ENCODE measurements around the gene ERBIN. TPM values are rescaled to one million over a fixed set of nuclear protein-coding genes. Genes with fewer than 3 reads are reported as not detected.

Gene ERBIN
- total and polyA plus RNA-seq, 5 donors, result 11.8 to 47.9 (median 42.5) TPM

- Histone ChIP-seq H3K4me3 (ENCODE audit: low read length) (no peak overlapping the region), H3K27me3 (ENCODE audit: control insufficient read depth, insufficient read depth) (no peaks in the 10 kb centered on the region), H3K9me3 (ENCODE audit: control insufficient read depth, low read length) (no peaks in the 10 kb centered on the region), H3K4me1 (ENCODE audit: control insufficient read depth, insufficient read depth, low read length) (no peaks in the 10 kb centered on the region), H3K27ac (ENCODE audit: low read length) (no peak overlapping the region)
- intact Hi-C loops (cut with DNase I), result no loop called here
- 42% methylated on average over 1 of the region's 1 CpG for WGBS
- DNase-seq (no peak), ATAC-seq (no peak)
These were observed 9.7 kb upstream of the ERBIN start for GRCh38 chr5:65916636-65917035.

- Histone ChIP-seq H3K27me3 (ENCODE audit: control insufficient read depth, insufficient read depth) (no peaks in the 10 kb centered on the region), H3K4me1 (ENCODE audit: control insufficient read depth, insufficient read depth, low read length) (no peaks in the 10 kb centered on the region), H3K27ac (ENCODE audit: low read length) (no peak overlapping the region), H3K4me3 (ENCODE audit: low read length) (no peak overlapping the region), H3K9me3 (ENCODE audit: control insufficient read depth, low read length) (no peaks in the 10 kb centered on the region)
- ATAC-seq (no peak), DNase-seq (no peak)
- intact Hi-C loops (cut with DNase I), result loop anchor here in 2 of 4 donors (10.0 kb wide), 2 partner anchors 135 to 225 kb away; partner anchors contain the start of gene SREK1 (in 1 of the 2)
These were observed 6.6 kb upstream of the ERBIN start for GRCh38 chr5:65919773-65920172.

GRCh38 chr5:65923339-65923738 lies 3.0 kb upstream of the ERBIN start:
- H3K4me1 ChIP-seq (ENCODE audit: control insufficient read depth, insufficient read depth, low read length), result no peaks in the 10 kb centered on the region
- no peak overlapping the region for H3K27ac ChIP-seq (ENCODE audit: low read length)
- intact Hi-C loops (cut with DNase I), result loop anchor here in 2 of 4 donors (10.0 kb wide), 2 partner anchors 139 to 221 kb away; partner anchors contain the start of gene SREK1 (in 1 of the 2)
- H3K9me3 ChIP-seq (ENCODE audit: control insufficient read depth, low read length), result no peaks in the 10 kb centered on the region
- no peaks in the 10 kb centered on the region for H3K27me3 ChIP-seq (ENCODE audit: control insufficient read depth, insufficient read depth)
- H3K4me3 ChIP-seq (ENCODE audit: low read length), result no peak overlapping the region
- no peak for DNase-seq
- ATAC-seq, result no peak
- WGBS, result 91% methylated on average over 5 of the region's 5 CpGs

GRCh38 chr5:65924366-65925043 lies 1.9 kb upstream of the ERBIN start:
- no peak for ATAC-seq
- H3K27ac ChIP-seq (ENCODE audit: low read length), result peak overlapping the region; percentile 99

GRCh38 chr5:65925044-65925600 lies 1.3 kb upstream of the ERBIN start:
- intact Hi-C loops (cut with DNase I), result loop anchor here in 2 of 4 donors (10.0 kb wide), 2 partner anchors 140 to 220 kb away; partner anchors contain the start of gene SREK1 (in 1 of the 2)
- WGBS, result under 1% methylated on average over 46 of the region's 46 CpGs
- Histone ChIP-seq H3K4me1 (ENCODE audit: control insufficient read depth, insufficient read depth, low read length) (no peaks in the 10 kb centered on the region), H3K4me3 (ENCODE audit: low read length) (peak overlapping the region; percentile 74), H3K9me3 (ENCODE audit: control insufficient read depth, low read length) (no peaks in the 10 kb centered on the region), H3K27ac (ENCODE audit: low read length) (peak overlapping the region; percentile 99), H3K27me3 (ENCODE audit: control insufficient read depth, insufficient read depth) (no peaks in the 10 kb centered on the region)
- DNase-seq (peak in 2 of 3 donors; percentile 75 to 89), ATAC-seq (peak; percentile 55 to 66)

More at GRCh38 chr5:65924366-65925043, 1.9 kb upstream of the ERBIN start:
- WGBS, result 4% methylated on average over 19 of the region's 19 CpGs
- intact Hi-C loops (cut with DNase I), result loop anchor here in 2 of 4 donors (10.0 kb wide), 2 partner anchors 140 to 220 kb away; partner anchors contain the start of gene SREK1 (in 1 of the 2)
- Histone ChIP-seq H3K9me3 (ENCODE audit: control insufficient read depth, low read length) (no peaks in the 10 kb centered on the region), H3K4me3 (ENCODE audit: low read length) (peak overlapping the region; percentile 74), H3K4me1 (ENCODE audit: control insufficient read depth, insufficient read depth, low read length) (no peaks in the 10 kb centered on the region), H3K27me3 (ENCODE audit: control insufficient read depth, insufficient read depth) (no peaks in the 10 kb centered on the region)
- no peak for DNase-seq

GRCh38 chr5:65925601-65926275 lies 637 bp upstream of the ERBIN start:
- DNase-seq, result peak; percentile 85 to 95 (median 94)
- Histone ChIP-seq H3K27me3 (ENCODE audit: control insufficient read depth, insufficient read depth) (no peaks in the 10 kb centered on the region), H3K9me3 (ENCODE audit: control insufficient read depth, low read length) (no peaks in the 10 kb centered on the region), H3K27ac (ENCODE audit: low read length) (peak overlapping the region; percentile 99), H3K4me3 (ENCODE audit: low read length) (peak overlapping the region; percentile 74), H3K4me1 (ENCODE audit: control insufficient read depth, insufficient read depth, low read length) (no peaks in the 10 kb centered on the region)
- intact Hi-C loops (cut with DNase I), result loop anchor here in 2 of 4 donors (10.0 kb wide), 2 partner anchors 141 to 219 kb away; partner anchors contain the start of gene SREK1 (in 1 of the 2)
- peak; percentile 93 to 96 for ATAC-seq
- WGBS, result under 1% methylated on average over 94 of the region's 94 CpGs

GRCh38 chr5:65926893-65927292 lies 518 bp downstream of the ERBIN start:
- Histone ChIP-seq H3K4me3 (ENCODE audit: low read length) (peak overlapping the region; percentile 74), H3K27ac (ENCODE audit: low read length) (peak overlapping the region; percentile 99), H3K4me1 (ENCODE audit: control insufficient read depth, insufficient read depth, low read length) (no peaks in the 10 kb centered on the region), H3K27me3 (ENCODE audit: control insufficient read depth, insufficient read depth) (no peaks in the 10 kb centered on the region), H3K9me3 (ENCODE audit: control insufficient read depth, low read length) (no peaks in the 10 kb centered on the region)
- intact Hi-C loops (cut with DNase I), result loop anchor here in 2 of 4 donors (10.0 kb wide), 2 partner anchors 142 to 218 kb away; partner anchors contain the start of gene SREK1 (in 1 of the 2)
- under 1% methylated on average over 16 of the region's 16 CpGs for WGBS
- DNase-seq, result no peak
- no peak for ATAC-seq

- intact Hi-C loops (cut with DNase I), result loop anchor here in 2 of 4 donors (10.0 kb wide), 2 partner anchors 143 to 217 kb away; partner anchors contain the start of gene SREK1 (in 1 of the 2)
- H3K4me1 ChIP-seq (ENCODE audit: control insufficient read depth, insufficient read depth, low read length), result no peaks in the 10 kb centered on the region
- no peak for DNase-seq
- H3K9me3 ChIP-seq (ENCODE audit: control insufficient read depth, low read length), result no peaks in the 10 kb centered on the region
- ATAC-seq, result no peak
- H3K27me3 ChIP-seq (ENCODE audit: control insufficient read depth, insufficient read depth), result no peaks in the 10 kb centered on the region
- peak overlapping the region; percentile 74 for H3K4me3 ChIP-seq (ENCODE audit: low read length)
- no peak overlapping the region for H3K27ac ChIP-seq (ENCODE audit: low read length)
- WGBS, result under 1% methylated on average over 13 of the region's 13 CpGs
These were observed 1.3 kb downstream of the ERBIN start for GRCh38 chr5:65927503-65928321.

GRCh38 chr5:65928322-65928752 lies 2.0 kb downstream of the ERBIN start:
- H3K4me3 ChIP-seq (ENCODE audit: low read length), result peak overlapping the region; percentile 74
- H3K9me3 ChIP-seq (ENCODE audit: control insufficient read depth, low read length), result no peaks in the 10 kb centered on the region
- WGBS, result 15% methylated on average over 5 of the region's 5 CpGs
- H3K27me3 ChIP-seq (ENCODE audit: control insufficient read depth, insufficient read depth), result no peaks in the 10 kb centered on the region
- no peak overlapping the region for H3K27ac ChIP-seq (ENCODE audit: low read length)
- intact Hi-C loops (cut with DNase I), result loop anchor here in 2 of 4 donors (10.0 kb wide), 2 partner anchors 144 to 216 kb away; partner anchors contain the start of gene SREK1 (in 1 of the 2)
- no peak for ATAC-seq
- DNase-seq, result no peak
- no peaks in the 10 kb centered on the region for H3K4me1 ChIP-seq (ENCODE audit: control insufficient read depth, insufficient read depth, low read length)

- Histone ChIP-seq H3K4me1 (ENCODE audit: control insufficient read depth, insufficient read depth, low read length) (no peaks in the 10 kb centered on the region), H3K27ac (ENCODE audit: low read length) (no peak overlapping the region), H3K27me3 (ENCODE audit: control insufficient read depth, insufficient read depth) (no peaks in the 10 kb centered on the region), H3K4me3 (ENCODE audit: low read length) (peak overlapping the region; percentile 74), H3K9me3 (ENCODE audit: control insufficient read depth, low read length) (no peaks in the 10 kb centered on the region)
- intact Hi-C loops (cut with DNase I), result loop anchor here in 2 of 4 donors (10.0 kb wide), 2 partner anchors 144 to 216 kb away; partner anchors contain the start of gene SREK1 (in 1 of the 2)
- no peak for DNase-seq
- no peak for ATAC-seq
- WGBS, result 57% methylated on average over 3 of the region's 3 CpGs
These were observed 2.5 kb downstream of the ERBIN start for GRCh38 chr5:65928860-65929259.

Data from right cardiac atrium (tissue), 5 donors.